Activated T-helper 1 cell treated with anti-CD3 and anti-CD28 coated beads, Interleukin-12 subunit alpha, Interleukin-12 subunit beta, Interleukin-2, Interleukin-4 antibody, amounts not matched to agents 30 ng/mL and 10 ng/mL and 1 ng/mL, durations not matched to agents 14 hours and 24 hours and 36 hours (primary cell): ENCODE measurements around the gene RBM26. TPM values are rescaled to one million over a fixed set of nuclear protein-coding genes. Genes with fewer than 3 reads are reported as not detected.
"Not testable (repeated sequence)": the region's sequence is repeated elsewhere in the genome, so short reads cannot be mapped to it uniquely, and the experiment has no call there.

Source experiments
- DNase-seq: peaks from one replicate; pipeline ENCODE4 v3.0.0; 2021; ENCODE audit warnings: low spot score
- H3K27ac Mint-ChIP-seq: one replicate; pipeline ENCODE4 v1.8.0; 2021; ENCODE audit warnings: mild to moderate bottlenecking, mixed read lengths
- H3K27me3 Mint-ChIP-seq: one replicate; pipeline ENCODE4 v1.8.0; 2022; ENCODE audit warnings: mild to moderate bottlenecking, moderate library complexity, mixed read lengths; ENCODE audit not compliant: insufficient read depth
- H3K36me3 Mint-ChIP-seq: one replicate; pipeline ENCODE4 v1.8.0; 2021; ENCODE audit warnings: low read depth, mixed read lengths
- H3K4me1 Mint-ChIP-seq: one replicate; pipeline ENCODE4 v1.8.0; 2021; ENCODE audit warnings: low read depth, mixed read lengths
- H3K4me3 Mint-ChIP-seq: one replicate; pipeline ENCODE4 v1.8.0; 2021; ENCODE audit warnings: mild to moderate bottlenecking, moderate library complexity, mixed read lengths
- H3K9me3 Mint-ChIP-seq: one replicate; pipeline ENCODE4 v1.8.0; 2021; ENCODE audit warnings: mixed read lengths
- intact Hi-C: fragments of 100-400 bp; cut with micrococcal nuclease; formaldehyde crosslinking; loops from one replicate; pipeline ENCODE4 v1.15.1; 2024
- total RNA-seq: library from RNA; stranded (reverse); gene quantifications from 2 replicates; pipeline ENCODE4 v1.2.3, GENCODE V29; 2022

Gene RBM26
- total RNA-seq, 1 donor from 2014 or later = 99.3 TPM

- no peak for DNase-seq
- intact Hi-C loops = loop anchor here (2.0 to 5.0 kb wide), 2 partner anchors 16 to 37 kb away; no protein-coding TSS in a partner anchor
- Mint-ChIP-seq H3K27ac (no peak overlapping the region), H3K4me1 (peaks cover 5% of the 10 kb centered on the region), H3K4me3 (no peak overlapping the region), H3K27me3 (no peaks in the 10 kb centered on the region), H3K9me3 (no peaks in the 10 kb centered on the region), H3K36me3 (peaks cover 37% of the 10 kb centered on the region)
These were observed 31.5 kb downstream of the RBM26 start for GRCh38 chr13:79374578-79374977.

- intact Hi-C loops = loop anchor here (2.0 to 5.0 kb wide), 2 partner anchors 17 to 37 kb away; no protein-coding TSS in a partner anchor
These were observed 32.1 kb downstream of the RBM26 start for GRCh38 chr13:79373916-79374315.

DNA sequence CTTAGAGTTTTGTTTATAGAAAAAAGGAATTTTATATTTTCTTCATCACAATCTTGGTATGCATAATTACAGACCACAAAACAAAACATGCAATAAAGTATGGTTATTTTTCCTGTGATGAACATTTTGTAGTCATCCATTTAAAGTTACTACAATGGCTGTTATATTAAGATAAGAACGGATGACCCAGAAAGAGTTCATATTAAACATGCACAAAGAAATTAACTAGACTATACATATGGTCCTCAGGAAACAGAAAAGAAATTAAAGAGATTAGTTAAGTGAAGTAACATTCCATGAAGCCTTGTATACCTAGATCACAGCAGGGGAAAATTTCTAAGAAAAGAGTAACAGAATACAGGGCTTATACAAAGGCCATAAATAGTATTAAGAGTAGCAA is 36.8 kb downstream of the RBM26 start:
- no peaks in the 10 kb centered on the region for H3K27me3 Mint-ChIP-seq
- H3K36me3 Mint-ChIP-seq = peaks cover 39% of the 10 kb centered on the region
- no peaks in the 10 kb centered on the region for H3K9me3 Mint-ChIP-seq
- H3K27ac Mint-ChIP-seq = no peak overlapping the region
- intact Hi-C loops = no loop called here
- H3K4me3 Mint-ChIP-seq = no peak overlapping the region
- no peak for DNase-seq
- H3K4me1 Mint-ChIP-seq = no peaks in the 10 kb centered on the region

More at GRCh38 chr13:79373916-79374315, 32.1 kb downstream of the RBM26 start:
- Mint-ChIP-seq H3K4me3 (no peak overlapping the region), H3K9me3 (no peaks in the 10 kb centered on the region), H3K36me3 (peaks cover 37% of the 10 kb centered on the region), H3K4me1 (peaks cover 4% of the 10 kb centered on the region), H3K27ac (no peak overlapping the region), H3K27me3 (no peaks in the 10 kb centered on the region)
- DNase-seq = no peak

DNA sequence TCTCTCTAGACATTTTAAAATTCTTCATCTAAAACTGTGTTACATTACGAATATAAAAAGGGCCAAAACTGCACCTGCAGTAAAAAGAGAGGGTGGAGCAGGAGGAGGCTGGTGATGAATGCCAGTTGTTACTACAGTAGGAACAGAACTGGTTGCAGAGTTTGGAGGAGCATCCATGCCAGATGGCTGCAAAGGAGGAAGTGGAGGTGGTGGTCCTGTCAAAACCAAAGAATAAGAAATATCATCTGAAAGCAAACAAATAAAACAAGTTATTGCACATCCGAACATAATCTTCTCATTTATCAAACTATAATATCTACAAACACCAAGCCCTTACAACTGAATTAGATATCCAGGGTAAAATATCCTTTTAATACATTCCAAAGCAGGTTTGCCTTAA is 40.1 kb downstream of the RBM26 start:
- peaks cover 20% of the 10 kb centered on the region for H3K4me1 Mint-ChIP-seq
- H3K9me3 Mint-ChIP-seq = no peaks in the 10 kb centered on the region
- no peak overlapping the region for H3K4me3 Mint-ChIP-seq
- no peaks in the 10 kb centered on the region for H3K27me3 Mint-ChIP-seq
- intact Hi-C loops = no loop called here
- peaks cover 51% of the 10 kb centered on the region for H3K36me3 Mint-ChIP-seq
- DNase-seq = no peak
- no peak overlapping the region for H3K27ac Mint-ChIP-seq

GRCh38 chr13:79361299-79361698 is 44.8 kb downstream of the RBM26 start:
- H3K4me3 Mint-ChIP-seq = no peak overlapping the region
- peaks cover 50% of the 10 kb centered on the region for H3K36me3 Mint-ChIP-seq
- no peak overlapping the region for H3K27ac Mint-ChIP-seq
- DNase-seq = no peak
- no peaks in the 10 kb centered on the region for H3K9me3 Mint-ChIP-seq
- no peaks in the 10 kb centered on the region for H3K27me3 Mint-ChIP-seq
- intact Hi-C loops = no loop called here
- H3K4me1 Mint-ChIP-seq = peaks cover 34% of the 10 kb centered on the region

DNA sequence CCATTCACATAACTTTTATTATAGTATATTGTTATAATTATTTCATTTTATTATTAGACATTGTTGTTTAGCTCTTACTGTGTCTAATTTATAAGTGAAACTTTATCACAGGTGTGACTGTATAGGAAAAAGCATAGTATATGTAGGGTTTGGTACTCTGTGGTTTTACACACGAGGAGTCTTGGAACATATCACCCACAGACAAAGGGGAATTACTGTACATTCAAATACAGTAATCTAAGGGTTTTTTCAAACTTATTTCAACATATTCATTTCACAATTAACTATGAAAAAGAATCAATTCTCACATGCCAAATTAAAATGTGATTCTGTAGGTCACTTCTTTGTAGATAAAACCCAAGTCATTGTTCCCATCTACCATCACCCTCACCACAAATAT is 46.0 kb downstream of the RBM26 start:
- Mint-ChIP-seq H3K9me3 (no peaks in the 10 kb centered on the region), H3K27me3 (no peaks in the 10 kb centered on the region), H3K4me1 (peaks cover 34% of the 10 kb centered on the region), H3K4me3 (no peak overlapping the region), H3K36me3 (peaks cover 51% of the 10 kb centered on the region), H3K27ac (peak overlapping the region; percentile 57)
- intact Hi-C loops = loop anchor here (1.0 kb wide), 2 partner anchors 26 to 31 kb away; no protein-coding TSS in a partner anchor
- no peak for DNase-seq

DNA sequence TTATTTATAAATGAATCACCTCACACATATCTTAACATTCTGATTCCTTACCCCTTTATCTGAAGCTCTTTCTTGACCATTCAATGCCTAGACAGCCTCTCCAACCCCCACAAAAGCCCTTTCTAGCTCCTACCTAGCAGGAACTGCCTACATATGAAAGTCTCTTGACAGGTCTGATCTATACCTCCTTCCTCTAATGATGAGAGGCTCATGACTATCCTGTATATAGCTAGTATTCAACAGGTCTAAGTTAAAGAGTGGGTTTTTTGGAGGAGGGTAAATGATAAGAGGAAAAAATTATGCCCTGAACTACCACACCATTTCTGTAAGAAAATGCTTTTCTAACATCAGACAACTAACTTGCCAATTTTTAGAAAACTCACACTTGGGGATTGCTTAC is 47.0 kb downstream of the RBM26 start:
- intact Hi-C loops = loop anchor here (5.0 kb wide), 1 partner anchor 37 kb away; no protein-coding TSS in a partner anchor
- no peak for DNase-seq
- peaks cover 51% of the 10 kb centered on the region for H3K36me3 Mint-ChIP-seq
- no peak overlapping the region for H3K27ac Mint-ChIP-seq
- no peak overlapping the region for H3K4me3 Mint-ChIP-seq
- H3K4me1 Mint-ChIP-seq = peaks cover 34% of the 10 kb centered on the region
- no peaks in the 10 kb centered on the region for H3K9me3 Mint-ChIP-seq
- no peaks in the 10 kb centered on the region for H3K27me3 Mint-ChIP-seq

DNA sequence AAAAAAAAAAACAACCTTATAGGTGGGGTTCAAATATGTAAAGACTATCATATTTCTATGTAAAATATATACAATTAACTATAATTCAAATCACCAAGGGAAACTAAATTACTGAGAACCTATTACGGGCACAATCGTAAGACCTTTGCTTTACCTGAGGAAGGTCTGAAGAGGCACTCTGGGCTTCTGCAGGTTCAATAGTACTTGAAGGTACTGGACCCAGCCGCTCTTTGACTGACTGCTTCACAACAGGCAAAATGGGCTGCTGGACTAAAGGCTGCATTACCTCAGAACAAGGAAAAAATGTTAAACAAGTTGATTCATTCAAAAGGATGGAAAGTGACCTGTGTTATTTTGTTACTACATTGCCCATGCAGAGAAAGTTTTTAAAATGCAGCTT is 51.8 kb downstream of the RBM26 start:
- Mint-ChIP-seq H3K9me3 (no peaks in the 10 kb centered on the region), H3K27ac (no peak overlapping the region), H3K36me3 (peaks cover 51% of the 10 kb centered on the region), H3K27me3 (no peaks in the 10 kb centered on the region), H3K4me1 (no peaks in the 10 kb centered on the region), H3K4me3 (no peak overlapping the region)
- intact Hi-C loops = no loop called here
- no peak for DNase-seq

DNA sequence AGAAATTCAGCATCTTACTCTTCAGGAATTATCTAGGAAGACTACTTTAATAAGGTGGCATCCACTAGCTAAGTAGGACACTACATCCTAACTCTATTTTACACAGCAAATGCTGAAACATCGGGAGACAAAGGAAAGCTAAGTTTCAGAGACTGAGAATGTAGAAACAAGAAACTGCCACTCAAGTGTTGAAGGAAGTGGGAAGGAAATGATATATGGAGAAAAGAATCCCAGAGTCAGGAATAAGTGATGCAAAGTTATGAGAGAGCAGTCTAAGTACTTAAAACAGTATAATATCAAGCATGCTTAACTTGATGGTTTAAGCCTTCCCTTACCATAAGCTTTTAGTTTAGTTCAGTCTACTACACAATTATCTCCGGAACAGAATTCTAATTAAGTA is 52.4 kb downstream of the RBM26 start:
- intact Hi-C loops = no loop called here
- peaks cover 45% of the 10 kb centered on the region for H3K36me3 Mint-ChIP-seq
- no peaks in the 10 kb centered on the region for H3K27me3 Mint-ChIP-seq
- H3K27ac Mint-ChIP-seq = no peak overlapping the region
- H3K9me3 Mint-ChIP-seq = no peaks in the 10 kb centered on the region
- H3K4me3 Mint-ChIP-seq = no peak overlapping the region
- DNase-seq = no peak
- H3K4me1 Mint-ChIP-seq = no peaks in the 10 kb centered on the region

DNA sequence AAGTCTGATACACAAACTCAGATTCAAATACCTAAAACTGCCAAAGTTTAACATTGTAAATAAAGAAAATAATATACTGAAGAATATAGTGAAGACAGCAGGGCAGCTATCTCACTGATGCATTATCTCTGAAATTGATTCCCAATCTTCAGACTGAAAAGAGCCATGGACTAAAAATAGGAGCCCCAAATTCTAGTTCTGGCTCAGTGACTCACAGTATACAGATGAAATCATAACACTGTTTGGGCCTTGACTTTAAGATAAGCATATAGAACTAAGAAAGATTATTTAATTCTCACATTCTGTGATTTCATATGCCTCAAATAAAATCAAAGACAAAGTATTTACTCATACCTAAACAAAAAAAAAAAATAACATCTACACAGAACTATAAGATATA is 53.9 kb downstream of the RBM26 start:
- peaks cover 45% of the 10 kb centered on the region for H3K36me3 Mint-ChIP-seq
- intact Hi-C loops = no loop called here
- no peak overlapping the region for H3K27ac Mint-ChIP-seq
- no peak for DNase-seq
- no peak overlapping the region for H3K4me3 Mint-ChIP-seq
- peaks cover 11% of the 10 kb centered on the region for H3K4me1 Mint-ChIP-seq
- H3K27me3 Mint-ChIP-seq = no peaks in the 10 kb centered on the region
- H3K9me3 Mint-ChIP-seq = no peaks in the 10 kb centered on the region

- H3K4me3 Mint-ChIP-seq, DNase-seq, H3K9me3 Mint-ChIP-seq, H3K27me3 Mint-ChIP-seq: not testable (repeated sequence)
- Mint-ChIP-seq H3K36me3 (peaks cover 38% of the 10 kb centered on the region), H3K4me1 (peaks cover 24% of the 10 kb centered on the region), H3K27ac (peak overlapping the region; percentile 40)
- intact Hi-C loops = loop anchor here (5.0 kb wide), 1 partner anchor 38 kb away; no protein-coding TSS in a partner anchor
These were observed 56.4 kb downstream of the RBM26 start for GRCh38 chr13:79349608-79350007.

DNA sequence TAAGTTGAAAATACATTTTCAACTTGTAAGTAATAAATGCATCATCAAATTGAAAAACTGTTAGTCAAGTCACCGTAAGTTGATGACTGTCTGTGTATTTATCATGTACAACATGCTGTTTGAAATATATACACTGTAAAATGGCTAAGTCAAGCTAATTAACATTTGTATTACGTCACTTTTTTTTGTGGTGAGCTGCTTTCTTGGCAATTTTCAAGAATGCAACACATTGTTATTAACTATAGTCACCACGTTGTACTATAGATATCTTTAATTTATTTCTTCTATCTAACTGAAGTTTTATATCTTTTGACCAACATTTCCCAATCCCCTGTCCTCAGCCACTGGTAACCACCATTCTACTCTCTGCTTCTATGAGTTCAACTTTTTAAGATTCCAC is 57.0 kb downstream of the RBM26 start:
- no peaks in the 10 kb centered on the region for H3K9me3 Mint-ChIP-seq
- H3K4me1 Mint-ChIP-seq = peaks cover 24% of the 10 kb centered on the region
- intact Hi-C loops = loop anchor here (5.0 kb wide), 1 partner anchor 38 kb away; no protein-coding TSS in a partner anchor
- no peaks in the 10 kb centered on the region for H3K27me3 Mint-ChIP-seq
- H3K4me3 Mint-ChIP-seq = no peak overlapping the region
- DNase-seq = no peak
- no peak overlapping the region for H3K27ac Mint-ChIP-seq
- H3K36me3 Mint-ChIP-seq = peaks cover 39% of the 10 kb centered on the region

- Mint-ChIP-seq H3K27me3 (no peaks in the 10 kb centered on the region), H3K4me1 (peaks cover 24% of the 10 kb centered on the region), H3K36me3 (peaks cover 32% of the 10 kb centered on the region), H3K4me3 (peak overlapping the region; percentile 37), H3K9me3 (no peaks in the 10 kb centered on the region), H3K27ac (peak overlapping the region; percentile 49)
- no peak for DNase-seq
- intact Hi-C loops = loop anchor here (2.0 to 5.0 kb wide), 2 partner anchors 24 to 41 kb away; no protein-coding TSS in a partner anchor
These were observed 59.6 kb downstream of the RBM26 start for GRCh38 chr13:79346300-79346914.
